ENCODE data around the gene NID2. TPM values are rescaled to one million over a fixed set of nuclear protein-coding genes. Genes with fewer than 3 reads are reported as not detected.

The NID2 gene
- total and polyA plus RNA-seq, 2 of the 4 experiments (the other 2 are of a cell fraction) = 101 to 303 TPM

DNA sequence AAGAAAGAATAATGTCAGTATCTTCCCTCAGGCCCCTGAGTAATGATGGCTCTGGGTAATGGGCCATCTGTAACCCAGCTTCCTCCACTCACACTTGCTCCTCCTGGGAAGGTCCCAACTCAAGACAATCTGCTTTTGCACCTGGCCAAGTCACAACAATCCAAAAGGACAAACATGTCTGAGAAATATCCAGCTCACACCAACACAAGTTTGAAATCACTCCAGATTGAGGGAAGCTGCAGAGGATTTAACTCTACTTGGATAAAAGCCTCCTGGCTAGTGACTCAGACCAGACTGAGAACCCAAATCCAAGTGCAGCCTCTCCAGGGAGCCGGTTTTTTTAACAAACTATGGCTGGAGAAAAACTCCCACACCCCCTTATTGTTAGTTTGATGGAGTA is 45.3 kb downstream of the NID2 start:
- peak overlapping the region; percentile 87 for H2BK120ac ChIP-seq (ENCODE audit: low read depth, low read length)
- no peak overlapping the region for H3K4me2 ChIP-seq (ENCODE audit: low read depth, low read length)
- H4K5ac ChIP-seq (ENCODE audit: low read depth, low read length) = no peak overlapping the region
- dilution Hi-C loops (cut with HindIII; ENCODE audit: low sequenced_read_pairs, unreplicated experiment) = no loop called here
- 0 out of 2 replicates have a peak overlapping the region, but pooled peaks have one; percentile 66 for H3K14ac ChIP-seq (replicated peaks; ENCODE audit: low read depth, low read length)
- H4K8ac ChIP-seq (ENCODE audit: low read depth in 2 of 2, low read length in 2 of 2) = peak overlapping the region; percentile 61 to 78; a peak in 3 of 4 replicates
- peak overlapping the region; percentile 58 for H2BK20ac ChIP-seq (ENCODE audit: low read depth, low read length)
- intact Hi-C loops (cut with micrococcal nuclease) = no loop called here
- peak overlapping the region; percentile 91 for H2BK5ac ChIP-seq (ENCODE audit: low read depth, low read length, poor library complexity, severe bottlenecking)
- H2BK15ac ChIP-seq (ENCODE audit: low read depth, low read length) = peak overlapping the region; percentile 98; the same call in 2 of the 3 replicates
- peaks cover 48% of the 10 kb centered on the region for H3K9me1 ChIP-seq (ENCODE audit: insufficient read depth, low read length)
- DNase-seq = peak; percentile 87
- peaks cover 44 to 69% of the 10 kb centered on the region in 2 experiments for H3K79me1 ChIP-seq (ENCODE audit: low read depth in 1 of 2, low read length in 2 of 2)
- CTCF ChIA-PET = interaction anchor here (1.0 kb wide), 1 partner anchor 8 kb away, joined by 3 read pairs; no protein-coding TSS in a partner anchor
- in situ Hi-C loops (cut with MboI; ENCODE audit: low sequenced_read_pairs) = loop anchor here (25.0 kb wide), 1 partner anchor 689 kb away; the partner anchor contains the start of gene PSMC6
- peak overlapping the region; percentile 96 for H3K18ac ChIP-seq (ENCODE audit: low read depth, low read length)
- no peaks in the 10 kb centered on the region for H3K9me3 ChIP-seq (ENCODE audit: control insufficient read depth, insufficient read depth, low read length)
- H2AK5ac ChIP-seq (ENCODE audit: low read depth, low read length) = peak overlapping the region; percentile 74; the same call in 1 of the 2 replicates
- H3K36me3 ChIP-seq (ENCODE audit: control insufficient read depth, insufficient read depth, low read length) = peaks cover 60% of the 10 kb centered on the region
- H2AK9ac ChIP-seq (replicated peaks; ENCODE audit: low read depth, low read length, poor library complexity) = no peak overlapping the region
- no peak overlapping the region for H3K9ac ChIP-seq (ENCODE audit: low read depth, low read length)
- H3K4ac ChIP-seq (ENCODE audit: low read depth, low read length) = peak overlapping the region; percentile 75
- H4K91ac ChIP-seq (ENCODE audit: insufficient read depth, low read depth, low read length) = peak overlapping the region; percentile 88
- TF ChIP-seq CEBPB (IDR thresholded peaks at IDR 0.05; ENCODE audit: low read depth, low read length) (no peak), MAZ (IDR thresholded peaks at IDR 0.05; ENCODE audit: borderline replicate concordance, low read depth, low read length) (no peak), RFX5 (IDR thresholded peaks at IDR 0.05; ENCODE audit: low read depth, low read length) (no peak), NFE2L2 (IDR thresholded peaks at IDR 0.05; ENCODE audit: low read depth, low read length) (no peak), BHLHE40 (IDR thresholded peaks at IDR 0.05; ENCODE audit: low read depth, low read length) (no peak), RCOR1 (IDR thresholded peaks at IDR 0.05; ENCODE audit: insufficient replicate concordance, low read length) (no peak), CHD1 (IDR thresholded peaks at IDR 0.05; ENCODE audit: low read depth, low read length) (no peak), MXI1 (IDR thresholded peaks at IDR 0.05; ENCODE audit: borderline replicate concordance, low read depth, low read length) (no peak), RAD21 (IDR thresholded peaks at IDR 0.05; ENCODE audit: low read length) (no peak), ELK1 (IDR thresholded peaks at IDR 0.05; ENCODE audit: borderline replicate concordance, low read depth, low read length) (no peak), FOS (IDR thresholded peaks at IDR 0.05; ENCODE audit: low read depth, low read length) (no peak), USF2 (IDR thresholded peaks at IDR 0.05; ENCODE audit: low read depth, low read length) (no peak), POLR2A (IDR thresholded peaks at IDR 0.05; ENCODE audit: low read depth, low read length) (no peak), MAFK (IDR thresholded peaks at IDR 0.05; ENCODE audit: low read depth, low read length) (no peak), SMC3 (IDR thresholded peaks at IDR 0.05; ENCODE audit: low read depth, low read length) (no peak)
- TF ChIP-seq, protein P1, sequence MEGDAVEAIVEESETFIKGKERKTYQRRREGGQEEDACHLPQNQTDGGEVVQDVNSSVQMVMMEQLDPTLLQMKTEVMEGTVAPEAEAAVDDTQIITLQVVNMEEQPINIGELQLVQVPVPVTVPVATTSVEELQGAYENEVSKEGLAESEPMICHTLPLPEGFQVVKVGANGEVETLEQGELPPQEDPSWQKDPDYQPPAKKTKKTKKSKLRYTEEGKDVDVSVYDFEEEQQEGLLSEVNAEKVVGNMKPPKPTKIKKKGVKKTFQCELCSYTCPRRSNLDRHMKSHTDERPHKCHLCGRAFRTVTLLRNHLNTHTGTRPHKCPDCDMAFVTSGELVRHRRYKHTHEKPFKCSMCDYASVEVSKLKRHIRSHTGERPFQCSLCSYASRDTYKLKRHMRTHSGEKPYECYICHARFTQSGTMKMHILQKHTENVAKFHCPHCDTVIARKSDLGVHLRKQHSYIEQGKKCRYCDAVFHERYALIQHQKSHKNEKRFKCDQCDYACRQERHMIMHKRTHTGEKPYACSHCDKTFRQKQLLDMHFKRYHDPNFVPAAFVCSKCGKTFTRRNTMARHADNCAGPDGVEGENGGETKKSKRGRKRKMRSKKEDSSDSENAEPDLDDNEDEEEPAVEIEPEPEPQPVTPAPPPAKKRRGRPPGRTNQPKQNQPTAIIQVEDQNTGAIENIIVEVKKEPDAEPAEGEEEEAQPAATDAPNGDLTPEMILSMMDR (conservative IDR thresholded peaks at IDR 0.05; ENCODE audit: low read depth, low read length) = no peak
- H3K23ac ChIP-seq (ENCODE audit: low read depth, low read length) = no peak overlapping the region; the same call in 1 of the 2 replicates
- POLR2A ChIA-PET (ENCODE audit: unreplicated experiment) = interaction anchor here (0.6 kb wide), 2 partner anchors 22 to 41 kb away, joined by 3 to 7 read pairs; no protein-coding TSS in a partner anchor
- ATAC-seq (ENCODE audit: low read depth) = peak; percentile 59
- H2AFZ ChIP-seq (replicated peaks; ENCODE audit: low read length, poor library complexity) = no peak overlapping the region
- no CpG with 5 or more reads among the region's 1 CpG for WGBS, 2 experiments (ENCODE audit: extremely low coverage in 2 of 2, insufficient read length in 1 of 2)
- no TSS peak for BruUV-seq (replicated peaks)
- peaks cover 6% of the 10 kb centered on the region; the same call in 1 of the 2 replicates for H4K20me1 ChIP-seq (ENCODE audit: insufficient read depth, low read length)
- no peaks in the 10 kb centered on the region for H3K27me3 ChIP-seq (ENCODE audit: control insufficient read depth, insufficient read depth, low read length)
- H3K56ac ChIP-seq (ENCODE audit: extremely low read depth, insufficient read depth, low read length) = no peak overlapping the region
- H3K27ac ChIP-seq (ENCODE audit: insufficient read depth, low read length) = peak overlapping the region; percentile 98; the same call in 1 of the 2 replicates
- peaks cover 35% of the 10 kb centered on the region for H3K4me1 ChIP-seq (ENCODE audit: control insufficient read depth, insufficient read depth, low read length)
- no peak overlapping the region for H3K4me3 ChIP-seq (ENCODE audit: insufficient read depth, low read depth, low read length)
